Measurements from ENCODE around the gene NCOA5. TPM values are rescaled to one million over a fixed set of nuclear protein-coding genes. Genes with fewer than 3 reads are reported as not detected.
A peak's percentile ranks its signal among the peaks of the same experiment; 100 is the strongest.

NCOA5 gene
- total RNA-seq, 1 donor from 2014 or later = 48.6 TPM

- Mint-ChIP-seq H3K4me3 (no peak overlapping the region), H3K27ac (no peak overlapping the region), H3K27me3 (peaks cover 69% of the 10 kb centered on the region), H3K9me3 (no peaks in the 10 kb centered on the region), H3K4me1 (ENCODE audit: unreplicated experiment) (peaks cover 5% of the 10 kb centered on the region), H3K36me3 (no peaks in the 10 kb centered on the region)
- no peak for DNase-seq (ENCODE audit: extremely low spot score, unreplicated experiment)
- no peak for TF ChIP-seq CTCF (conservative IDR thresholded peaks at IDR 0.05)
Observed at GRCh38 chr20:46133886-46134654, 44.3 kb upstream of the NCOA5 start.

- H3K27ac Mint-ChIP-seq = no peak overlapping the region
- TF ChIP-seq CTCF (conservative IDR thresholded peaks at IDR 0.05) = peak; percentile 95
- DNase-seq (ENCODE audit: extremely low spot score, unreplicated experiment) = peak; percentile 85
- H3K9me3 Mint-ChIP-seq = no peaks in the 10 kb centered on the region
- no peaks in the 10 kb centered on the region for H3K36me3 Mint-ChIP-seq
- no peak overlapping the region for H3K4me3 Mint-ChIP-seq
- peaks cover 5% of the 10 kb centered on the region for H3K4me1 Mint-ChIP-seq (ENCODE audit: unreplicated experiment)
- peaks cover 74% of the 10 kb centered on the region for H3K27me3 Mint-ChIP-seq
Observed at GRCh38 chr20:46132705-46133120, 43.0 kb upstream of the NCOA5 start.

GRCh38 chr20:46131396-46131795, 41.6 kb upstream of the NCOA5 start:
- no peak for DNase-seq (ENCODE audit: extremely low spot score, unreplicated experiment)
- no peak for TF ChIP-seq CTCF (conservative IDR thresholded peaks at IDR 0.05)
- Mint-ChIP-seq H3K4me1 (ENCODE audit: unreplicated experiment) (peaks cover 5% of the 10 kb centered on the region), H3K27me3 (peaks cover 73% of the 10 kb centered on the region), H3K4me3 (no peak overlapping the region), H3K27ac (no peak overlapping the region), H3K9me3 (no peaks in the 10 kb centered on the region), H3K36me3 (no peaks in the 10 kb centered on the region)

- no peak for TF ChIP-seq CTCF (conservative IDR thresholded peaks at IDR 0.05)
- peaks cover 70% of the 10 kb centered on the region for H3K27me3 Mint-ChIP-seq
- H3K36me3 Mint-ChIP-seq = no peaks in the 10 kb centered on the region
- H3K4me3 Mint-ChIP-seq = no peak overlapping the region
- no peaks in the 10 kb centered on the region for H3K9me3 Mint-ChIP-seq
- no peaks in the 10 kb centered on the region for H3K4me1 Mint-ChIP-seq (ENCODE audit: unreplicated experiment)
- no peak for DNase-seq (ENCODE audit: extremely low spot score, unreplicated experiment)
- H3K27ac Mint-ChIP-seq = no peak overlapping the region
Observed at GRCh38 chr20:46130534-46130933, 40.8 kb upstream of the NCOA5 start.

GRCh38 chr20:46129955-46130481, 40.3 kb upstream of the NCOA5 start:
- H3K36me3 Mint-ChIP-seq = no peaks in the 10 kb centered on the region
- no peak overlapping the region for H3K27ac Mint-ChIP-seq
- H3K4me1 Mint-ChIP-seq (ENCODE audit: unreplicated experiment) = no peaks in the 10 kb centered on the region
- no peaks in the 10 kb centered on the region for H3K9me3 Mint-ChIP-seq
- no peak for DNase-seq (ENCODE audit: extremely low spot score, unreplicated experiment)
- TF ChIP-seq CTCF (conservative IDR thresholded peaks at IDR 0.05) = no peak
- no peak overlapping the region for H3K4me3 Mint-ChIP-seq
- H3K27me3 Mint-ChIP-seq = peaks cover 68% of the 10 kb centered on the region
